Activated naive CD4-positive, alpha-beta T cell treated with anti-CD3 and anti-CD28 coated beads, Interleukin-2, amount 50 U/mL, for 16 hours (primary cell): ENCODE data around the gene SPDYE4.

Source experiments
- DNase-seq: peaks from one replicate; pipeline ENCODE4 v3.0.0-alpha.2; 2020

Gene SPDYE4

GRCh38 chr17:8782176-8782575 is 23.8 kb upstream of the SPDYE4 start:
- DNase-seq, result no peak

- no peak for DNase-seq
Measured at GRCh38 chr17:8781776-8782175, 23.4 kb upstream of the SPDYE4 start.

- no peak for DNase-seq
Measured at GRCh38 chr17:8776881-8777280, 18.5 kb upstream of the SPDYE4 start.

GRCh38 chr17:8776248-8776647 is 17.9 kb upstream of the SPDYE4 start:
- DNase-seq, result no peak

GRCh38 chr17:8766731-8767130 is 8.4 kb upstream of the SPDYE4 start:
- DNase-seq, result no peak

- no peak for DNase-seq
Measured at GRCh38 chr17:8762012-8762411, 3.7 kb upstream of the SPDYE4 start.

GRCh38 chr17:8757189-8757588 is 1.2 kb downstream of the SPDYE4 start:
- no peak for DNase-seq

GRCh38 chr17:8755590-8756255 is 2.6 kb downstream of the SPDYE4 start:
- DNase-seq, result no peak

GRCh38 chr17:8754890-8755289 is 3.5 kb downstream of the SPDYE4 start:
- no peak for DNase-seq

- DNase-seq, result no peak
Measured at GRCh38 chr17:8753976-8754440, 4.3 kb downstream of the SPDYE4 start.

GRCh38 chr17:8753136-8753975 is 5.0 kb downstream of the SPDYE4 start:
- DNase-seq, result no peak

GRCh38 chr17:8749616-8750015 is 8.7 kb downstream of the SPDYE4 start:
- no peak for DNase-seq

GRCh38 chr17:8747742-8748141 is 10.6 kb downstream of the SPDYE4 start:
- DNase-seq, result no peak

- DNase-seq, result no peak
Measured at GRCh38 chr17:8746501-8747236, 11.7 kb downstream of the SPDYE4 start.

GRCh38 chr17:8745586-8746500 is 12.5 kb downstream of the SPDYE4 start:
- peak; percentile 79 for DNase-seq

GRCh38 chr17:8744086-8744785 is 14.1 kb downstream of the SPDYE4 start:
- no peak for DNase-seq

GRCh38 chr17:8742819-8743218 is 15.5 kb downstream of the SPDYE4 start:
- DNase-seq, result no peak

GRCh38 chr17:8742274-8742673 is 16.1 kb downstream of the SPDYE4 start:
- no peak for DNase-seq

- DNase-seq, result no peak
Measured at GRCh38 chr17:8741771-8742170, 16.6 kb downstream of the SPDYE4 start.

GRCh38 chr17:8741366-8741765 is 17.0 kb downstream of the SPDYE4 start:
- no peak for DNase-seq

- peak; percentile 26 for DNase-seq
Measured at GRCh38 chr17:8740486-8740885, 17.9 kb downstream of the SPDYE4 start.

GRCh38 chr17:8739097-8739496 is 19.2 kb downstream of the SPDYE4 start:
- no peak for DNase-seq
